Heart left ventricle (tissue), 16 donors: ENCODE data around the gene SSBP3. TPM values are rescaled to one million over a fixed set of nuclear protein-coding genes. Genes with fewer than 3 reads are reported as not detected.

Source experiments
- ATAC-seq, 4 donors: fragments of 200-7000 bp; cut with Tn5 transposase; one replicate each; pipeline ENCODE4 v1.9.1; 2020 to 2022; ENCODE audit warnings: moderate library complexity in 4 of 4, mild to moderate bottlenecking in 3 of 4, moderate number of reproducible peaks in 1 of 4
- DNase-seq, 5 donors: peaks; one replicate each; pipeline ENCODE4 v3.0.0-alpha.2; 2020
- H3K27ac ChIP-seq, 12 donors: fragments of 200-600 bp; sonication (generic) in 4 of 12; one replicate each; pipeline versions ENCODE4 v1.5.0 to v1.8.0; 2016 to 2022; ENCODE audit warnings: mild to moderate bottlenecking in 2 of 12
- H3K27me3 ChIP-seq, 9 donors: fragments of 200-600 bp; sonication (generic) in 2 of 9; one replicate each; pipeline versions ENCODE4 v1.5.1 to v1.8.0; 2016 to 2022; ENCODE audit warnings: mild to moderate bottlenecking in 3 of 9
- H3K36me3 ChIP-seq, 9 donors: fragments of 200-600 bp; sonication (generic) in 2 of 9; one replicate each; pipeline versions ENCODE4 v1.5.0 to v1.8.0; 2018 to 2022; ENCODE audit warnings: mild to moderate bottlenecking in 2 of 9
- H3K4me1 ChIP-seq, 12 donors: fragments of 200-600 bp; sonication (generic) in 4 of 12; one replicate each; pipeline versions ENCODE4 v1.5.0 to v1.8.0; 2016 to 2022; ENCODE audit warnings: mild to moderate bottlenecking in 3 of 12
- H3K4me3 ChIP-seq, 12 donors: fragments of 200-600 bp; sonication (generic) in 4 of 12; one replicate each; pipeline versions ENCODE4 v1.5.0 to v1.8.0; 2017 to 2022; ENCODE audit warnings: mild to moderate bottlenecking in 9 of 12, moderate library complexity in 4 of 12
- H3K9me3 ChIP-seq, 12 donors: fragments of 200-600 bp; sonication (generic) in 4 of 12; one replicate each; pipeline versions ENCODE4 v1.5.0 to v1.8.0; 2016 to 2022; ENCODE audit warnings: mild to moderate bottlenecking in 1 of 12
- POLR2A ChIP-seq, 2 donors: fragments of 450-650 bp; IDR thresholded peaks; one replicate each; pipeline ENCODE4 v1.6.1; 2017; ENCODE audit warnings: antibody characterized with exemption in 2 of 2, mild to moderate bottlenecking in 2 of 2, moderate library complexity in 2 of 2
- WGBS, 4 donors: extraction: QIAGEN DNeasy Blood & Tissue Kit in 2 of 4; methylation state at CpG; one replicate each; pipeline versions ENCODE4 v1.1.5 to v1.1.7; 2013 to 2018; 5-methylcytosine and 5-hydroxymethylcytosine counted together
- intact Hi-C, 10 donors: fragments of 100-400 bp; cut with DNase I; formaldehyde crosslinking; loops; one replicate each; pipeline versions ENCODE4 v1.11.1 to v1.14.2; 2022
- polyA plus RNA-seq, 2 donors: library from polyadenylated mRNA; stranded (reverse); fragments of 200-250 nt; gene quantifications; one replicate each; pipeline ENCODE4 v1.2.3, GENCODE V29; 2013
- total RNA-seq, 9 donors: library from RNA; depleted of rRNA in 2 of 9; stranded (reverse); fragments of >200 nt in 2 of 9; fragmentation: NEBNext Ultra II Directional in 3 of 9; extraction: Animal tissue kit (Norgen Biotek cat#: 25700) in 3 of 9; gene quantifications; one replicate each; pipeline versions ENCODE4 v1.1.0 to v1.2.4, GENCODE V29; 2016 to 2023
- TF ChIP-seq, protein P1 (sequence below), 12 donors: fragments of 200-600 bp; sonication (generic) in 4 of 12; IDR thresholded peaks; one replicate each; pipeline versions ENCODE4 v1.5.0 to v1.8.0; 2018 to 2022; ENCODE audit warnings: antibody characterized with exemption in 12 of 12, mild to moderate bottlenecking in 5 of 12
- donor health status: ischemic (EF 13 %, LVEDD 7.1; RV severe dilation, severe dysfunction).
- donor health status: healthy with polysubstance abuse.
- donor health status: DM: no; HTN: yes; CAD: no.
- donor health status: DM: no; HTN: no; CAD: no.
- donor health status: ischemic (EF 25% LVEDD 6.9; RV normal size, moderate dysfunction).
- donor health status: ischemic (EF 25% LVEDD 5.7; RV mildly dilated, moderate dysfunction).
- donor health status: healthy.
- donor health status: DM: yes; HTN: yes; CAD: no.
- donor health status: ischemic (EF 35%, LVEDD 5.7; RV mildly dilated, moderate dysfunction).
- donor health status: nonischemic (EF 11% LVEDD 7.7; RV severe dilation, severe dysfunction).
- donor health status: DM: yes; HTN: yes; CAD: no.
- donor health status: PGD.
- donor health status: ischemic (EF 29% LVEDD 5.4; RV normal size, mild dysfunction).
- donor health status: nonischemic (EF 23%, LVEDD 6.1; RV moderate dilation, normal function).

The SSBP3 gene
- total and polyA plus RNA-seq, 11 donors: 20.8 to 61.8 (median 48.1) TPM

DNA sequence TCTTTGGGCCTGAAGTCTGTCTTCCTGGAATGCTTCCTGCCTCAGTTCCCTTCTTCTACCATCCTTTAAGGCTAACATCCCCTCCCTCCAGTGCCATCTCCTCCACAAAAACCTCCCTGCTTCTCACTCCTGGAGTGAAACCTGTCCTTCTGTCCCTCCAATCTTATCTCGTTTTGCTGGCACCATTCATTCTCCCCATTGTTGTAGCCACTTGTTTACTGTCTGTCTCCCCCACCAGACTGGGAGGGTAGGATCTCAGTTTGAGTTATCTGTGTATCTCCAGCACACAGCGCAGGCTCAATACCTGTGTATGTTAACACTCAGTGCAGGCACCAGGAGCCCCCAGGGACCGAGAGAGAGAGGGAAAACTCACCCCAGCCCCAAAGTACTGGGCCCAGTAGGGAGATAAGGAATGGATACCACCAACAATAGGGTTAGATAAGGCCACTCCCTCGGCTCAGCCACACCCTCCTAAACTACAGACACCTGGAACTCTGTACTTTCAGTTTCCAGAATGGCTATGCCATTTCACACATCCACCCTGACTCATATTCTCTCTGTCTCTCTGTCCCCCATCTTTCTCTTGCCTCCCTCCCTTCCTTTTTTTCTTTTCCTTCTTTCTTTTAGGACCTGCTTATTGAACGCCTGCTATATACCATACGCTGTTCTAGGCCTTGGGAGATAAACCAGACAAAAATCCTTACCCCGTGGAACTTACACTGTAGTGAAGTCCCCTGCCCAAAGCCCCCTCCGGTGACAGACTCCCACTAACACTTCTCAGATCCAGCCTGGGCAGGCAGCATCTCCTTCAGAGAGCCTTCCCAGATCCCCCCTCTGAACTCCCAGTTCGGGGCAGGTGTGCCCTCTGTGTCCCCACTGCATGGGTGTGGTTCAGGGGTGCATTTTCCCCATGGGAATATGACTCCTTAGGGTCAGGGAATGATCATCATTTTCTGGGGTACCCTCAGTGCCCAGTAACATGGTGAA is 3.3 kb upstream of the SSBP3 start:
- Histone ChIP-seq H3K4me1 (peaks cover 4 to 38% (median 22%) of the 10 kb centered on the region in 12 donors), H3K27me3 (no peaks in the 10 kb centered on the region), H3K36me3 (no peaks in the 10 kb centered on the region), H3K27ac (peak overlapping the region in 4 of 12 donors; percentile 92 to 97 (median 94)), H3K4me3 (no peak overlapping the region), H3K9me3 (no peaks in the 10 kb centered on the region)
- ATAC-seq (no peak), DNase-seq (no peak)
- intact Hi-C loops: loop anchor here (1.0 to 10.0 kb wide), 14 partner anchors 55 to 357 kb away; partner anchors contain the start of genes CYB5RL (in 4 of the 10), MRPL37 (in 4 of the 10), TCEANC2 (in 1 of the 10) and TMEM59 (in 1 of the 10)
- 72 to 82% (median 78%) methylated on average over 7 to 9 of the region's 9 CpGs for WGBS, 4 donors
- TF ChIP-seq, protein P1, sequence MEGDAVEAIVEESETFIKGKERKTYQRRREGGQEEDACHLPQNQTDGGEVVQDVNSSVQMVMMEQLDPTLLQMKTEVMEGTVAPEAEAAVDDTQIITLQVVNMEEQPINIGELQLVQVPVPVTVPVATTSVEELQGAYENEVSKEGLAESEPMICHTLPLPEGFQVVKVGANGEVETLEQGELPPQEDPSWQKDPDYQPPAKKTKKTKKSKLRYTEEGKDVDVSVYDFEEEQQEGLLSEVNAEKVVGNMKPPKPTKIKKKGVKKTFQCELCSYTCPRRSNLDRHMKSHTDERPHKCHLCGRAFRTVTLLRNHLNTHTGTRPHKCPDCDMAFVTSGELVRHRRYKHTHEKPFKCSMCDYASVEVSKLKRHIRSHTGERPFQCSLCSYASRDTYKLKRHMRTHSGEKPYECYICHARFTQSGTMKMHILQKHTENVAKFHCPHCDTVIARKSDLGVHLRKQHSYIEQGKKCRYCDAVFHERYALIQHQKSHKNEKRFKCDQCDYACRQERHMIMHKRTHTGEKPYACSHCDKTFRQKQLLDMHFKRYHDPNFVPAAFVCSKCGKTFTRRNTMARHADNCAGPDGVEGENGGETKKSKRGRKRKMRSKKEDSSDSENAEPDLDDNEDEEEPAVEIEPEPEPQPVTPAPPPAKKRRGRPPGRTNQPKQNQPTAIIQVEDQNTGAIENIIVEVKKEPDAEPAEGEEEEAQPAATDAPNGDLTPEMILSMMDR (IDR thresholded peaks at IDR 0.05): no peak
- TF ChIP-seq POLR2A (IDR thresholded peaks at IDR 0.05): no peak

DNA sequence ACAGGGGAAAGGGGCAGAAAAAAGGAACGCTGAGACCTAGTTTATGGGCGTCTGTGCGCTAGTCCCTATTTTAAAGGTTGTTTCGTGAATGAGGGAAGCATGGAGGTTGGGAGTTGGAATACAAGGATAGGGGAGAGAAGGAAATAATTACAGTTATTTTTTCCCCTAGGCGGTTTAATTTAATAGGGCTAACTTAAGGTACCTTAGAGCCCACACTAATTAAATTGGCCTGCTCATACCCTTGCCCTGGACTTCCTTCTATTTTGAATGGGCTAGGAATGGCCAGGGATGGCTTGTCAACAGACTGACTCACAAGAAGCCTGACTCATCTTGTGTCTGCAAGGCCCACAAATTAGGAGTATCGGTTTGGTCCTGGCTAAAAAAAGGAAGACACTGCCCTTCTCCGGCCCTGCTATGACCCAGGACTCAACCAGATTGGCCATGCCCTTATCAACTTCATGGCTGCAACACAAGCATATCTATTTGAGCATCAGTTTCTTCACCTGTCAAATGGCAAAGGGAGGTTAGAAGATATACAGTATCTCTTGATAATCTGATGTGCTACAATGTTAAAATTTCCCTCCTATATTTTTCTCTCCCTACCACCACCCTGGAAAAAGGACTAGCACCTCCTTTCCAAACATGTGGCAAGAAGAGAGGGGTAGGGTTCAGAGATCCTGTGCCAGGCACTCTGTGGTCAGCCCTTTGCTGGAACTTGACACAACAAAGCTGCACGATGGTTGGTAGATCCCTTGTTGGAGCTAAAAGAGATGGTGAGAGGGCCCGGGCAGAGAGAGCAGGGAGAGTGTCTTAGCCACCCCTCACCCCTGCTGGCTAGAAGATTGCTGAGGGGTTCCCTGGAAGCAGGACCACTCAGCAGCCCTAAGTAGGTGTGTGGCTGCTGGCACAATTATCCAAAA is 2.2 kb upstream of the SSBP3 start:
- WGBS, 4 donors: 64 to 73% (median 69%) methylated on average over 9 of the region's 9 CpGs
- H3K4me3 ChIP-seq: peak overlapping the region in 4 of 12 donors; percentile 7 to 91 (median 21)
- no peaks in the 10 kb centered on the region for H3K27me3 ChIP-seq
- H3K27ac ChIP-seq: peak overlapping the region; percentile 54 to 97 (median 92)
- ATAC-seq: peak in 1 of 4 donors; percentile 4
- intact Hi-C loops: loop anchor here (1.0 to 10.0 kb wide), 14 partner anchors 54 to 356 kb away; partner anchors contain the start of genes CYB5RL (in 4 of the 10), MRPL37 (in 4 of the 10), TCEANC2 (in 1 of the 10) and TMEM59 (in 1 of the 10)
- no peaks in the 10 kb centered on the region for H3K9me3 ChIP-seq
- H3K4me1 ChIP-seq: peaks cover 4 to 47% (median 31%) of the 10 kb centered on the region in 12 donors
- H3K36me3 ChIP-seq: peaks cover 0 to 1% (median 0%) of the 10 kb centered on the region in 9 donors
- TF ChIP-seq, protein P1 (IDR thresholded peaks at IDR 0.05): no peak
- no peak for TF ChIP-seq POLR2A (IDR thresholded peaks at IDR 0.05)
- no peak for DNase-seq

DNA sequence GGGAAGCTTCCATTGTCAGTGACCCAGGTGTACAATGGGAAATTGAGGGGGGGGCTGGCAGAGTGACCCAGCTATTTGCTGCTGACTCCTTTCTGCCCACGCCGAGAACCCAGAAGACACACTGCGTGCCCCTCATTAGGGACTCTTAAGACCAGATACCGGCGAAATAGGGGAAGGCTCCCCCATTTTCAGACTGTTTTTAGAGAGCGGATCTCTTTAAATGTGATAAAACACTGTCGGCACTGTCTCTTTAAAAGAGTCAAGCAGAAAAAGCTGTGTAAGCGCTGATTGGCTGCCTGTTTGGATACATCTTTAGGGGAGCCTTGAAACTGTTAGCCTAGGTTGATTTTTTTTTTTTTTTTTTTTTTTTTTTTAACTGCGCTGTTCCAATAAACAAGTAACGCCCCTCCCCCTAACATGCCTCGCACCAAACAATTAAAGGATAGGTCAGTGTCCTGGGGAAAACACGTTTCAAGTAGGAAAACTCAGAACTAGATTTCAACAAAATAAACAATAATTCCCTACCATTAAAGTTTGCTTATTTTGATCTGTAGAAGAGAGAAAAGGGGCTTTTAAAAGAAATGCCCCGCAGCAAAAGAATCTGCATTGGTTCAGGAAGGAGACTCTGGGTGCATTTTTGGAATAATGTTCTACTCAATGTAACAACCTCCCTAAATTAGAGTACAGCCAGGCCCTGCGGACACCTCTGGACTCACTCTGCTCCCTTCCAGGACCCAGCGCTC is 1.4 kb upstream of the SSBP3 start:
- 9 to 11% (median 10%) methylated on average over 15 of the region's 15 CpGs for WGBS, 4 donors
- Histone ChIP-seq H3K4me3 (peak overlapping the region; percentile 74 to 98 (median 88)), H3K4me1 (peaks cover 4 to 48% (median 30%) of the 10 kb centered on the region in 12 donors), H3K9me3 (no peaks in the 10 kb centered on the region), H3K36me3 (peaks cover 0 to 7% (median 0%) of the 10 kb centered on the region in 9 donors), H3K27me3 (no peaks in the 10 kb centered on the region), H3K27ac (peak overlapping the region; percentile 72 to 97 (median 92))
- peak in 1 of 2 donors; percentile 36 for TF ChIP-seq POLR2A (IDR thresholded peaks at IDR 0.05)
- TF ChIP-seq, protein P1 (IDR thresholded peaks at IDR 0.05): no peak
- intact Hi-C loops: loop anchor here (1.0 to 10.0 kb wide), 21 partner anchors 53 to 355 kb away; partner anchors contain the start of genes CYB5RL (in 5 of the 10), MRPL37 (in 5 of the 10), TCEANC2 (in 1 of the 10) and TMEM59 (in 1 of the 10)
- DNase-seq: peak in 4 of 5 donors; percentile 68 to 83 (median 80)
- ATAC-seq: peak; percentile 58 to 86 (median 68)
